Measurements from ENCODE around the gene NEMP1.
A peak's percentile ranks its signal among the peaks of the same experiment; 100 is the strongest.
"Not testable (repeated sequence)": the region's sequence is repeated elsewhere in the genome, so short reads cannot be mapped to it uniquely, and the experiment has no call there.

NEMP1 gene

DNA sequence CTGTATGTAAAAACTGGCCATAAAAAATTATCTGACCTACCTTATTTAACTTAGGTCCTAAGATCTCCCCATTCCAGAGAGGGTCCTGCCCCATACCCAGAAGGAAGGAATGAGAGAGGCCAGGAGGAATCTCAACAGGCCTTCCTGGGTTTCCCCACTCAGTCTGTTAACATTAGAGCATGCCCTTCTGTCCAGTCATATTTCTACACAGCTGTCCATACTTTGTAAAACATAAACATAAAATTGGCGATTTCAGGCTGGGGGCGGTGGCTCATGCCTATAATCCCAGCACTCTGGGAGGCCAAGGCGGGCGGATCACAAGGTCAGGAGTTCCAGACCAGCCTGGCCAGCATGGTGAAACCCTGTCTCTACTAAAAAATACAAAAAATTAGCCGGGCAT is 56.3 kb downstream of the NEMP1 start:
- not testable (repeated sequence) for DNase-seq

GRCh38 chr12:57019983-57020719 is 58.4 kb downstream of the NEMP1 start:
- DNase-seq: no peak

DNA sequence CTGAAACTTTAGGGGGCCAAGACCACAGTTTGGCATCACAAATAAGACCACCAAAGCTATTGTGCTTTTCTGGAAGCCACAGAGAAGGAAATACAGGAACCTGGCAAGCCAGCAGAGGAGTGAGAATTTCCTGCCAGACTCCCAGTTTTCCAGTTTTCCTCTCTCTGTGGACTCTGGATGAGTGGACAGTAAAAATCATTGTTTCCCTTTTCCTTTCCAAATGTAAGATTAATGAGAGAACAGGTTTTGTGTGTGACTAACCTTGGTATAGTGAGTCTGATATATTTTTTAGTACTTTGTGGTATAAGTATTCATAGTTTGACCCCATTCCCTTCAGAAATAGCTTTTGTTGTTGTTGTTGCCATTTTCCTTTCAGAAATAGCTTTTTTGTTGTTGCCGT is 59.7 kb downstream of the NEMP1 start:
- no peak for DNase-seq

- DNase-seq: not testable (repeated sequence)
Observed at GRCh38 chr12:57018353-57018752, 60.2 kb downstream of the NEMP1 start.

DNA sequence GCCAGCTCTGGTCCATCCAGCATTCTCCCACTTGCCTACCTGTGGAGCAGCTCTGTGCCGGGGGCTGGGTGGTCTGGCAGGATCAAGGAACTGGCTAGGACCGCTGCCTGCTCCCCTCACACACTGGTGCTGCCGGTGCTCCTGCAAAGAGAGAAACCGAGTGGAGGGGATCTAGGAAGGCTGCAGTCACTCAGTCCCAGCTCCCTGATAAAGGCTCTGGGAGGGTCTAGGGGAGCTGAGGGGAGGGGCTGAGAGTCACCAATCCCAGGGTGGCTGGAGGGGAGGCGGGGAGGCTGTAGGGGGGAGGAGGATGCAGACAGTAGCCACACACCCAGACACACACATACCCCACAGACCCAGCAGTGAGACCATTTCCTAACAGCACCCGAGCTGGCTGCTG is 62.2 kb downstream of the NEMP1 start, which contains the start of gene TAC3:
Gene TAC3, minus strand, starts transcription at position 182 of the 400 bp plus-strand sequence. CDS start 732 bp downstream, outside the sequence.
- DNase-seq: no peak

DNA sequence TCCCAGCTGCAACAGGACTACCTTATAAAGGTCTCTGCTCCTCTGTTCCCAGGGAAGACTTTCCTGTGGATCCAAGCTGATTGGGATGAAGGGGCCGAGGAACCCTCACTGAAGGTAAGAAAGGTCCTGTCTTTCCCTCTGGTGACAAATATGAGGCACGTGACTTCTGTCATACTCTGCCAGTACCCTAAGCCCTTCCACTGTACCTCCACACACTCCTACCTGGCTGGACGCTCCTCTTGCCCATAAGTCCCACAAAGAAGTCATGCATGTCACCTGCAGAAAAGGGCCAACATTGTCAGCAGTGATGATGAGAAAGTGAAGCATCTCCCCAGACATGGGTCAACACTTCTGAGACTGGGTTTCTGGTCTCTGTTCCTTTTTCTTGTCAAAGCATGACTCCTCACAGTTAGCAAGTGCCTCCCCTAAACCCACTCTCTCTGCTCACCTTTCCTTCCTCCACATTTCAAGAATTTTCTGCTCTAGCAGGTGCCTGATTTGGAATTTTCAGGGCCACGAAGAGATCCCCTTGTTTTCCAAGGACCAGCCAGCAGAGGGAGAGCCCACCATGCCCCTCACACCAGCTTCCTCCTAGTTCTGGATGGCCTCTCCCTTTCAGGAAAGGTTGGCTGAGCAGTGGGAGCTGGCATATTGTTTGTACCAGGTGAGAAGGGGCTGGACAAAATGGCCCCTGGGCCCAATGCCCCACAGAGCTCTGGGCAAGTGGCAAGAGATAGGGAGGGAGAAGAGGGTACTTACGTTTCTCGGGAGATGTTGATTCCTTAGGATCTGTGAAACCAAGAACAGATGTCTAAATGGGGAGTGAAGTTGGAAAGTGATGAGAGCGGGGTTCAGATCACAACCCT is 65.8 kb downstream of the NEMP1 start:
- no peak for DNase-seq

GRCh38 chr12:57011438-57012424 is 66.9 kb downstream of the NEMP1 start:
- no peak for DNase-seq

- DNase-seq: no peak
Observed at GRCh38 chr12:57010627-57011247, 67.9 kb downstream of the NEMP1 start.

DNA sequence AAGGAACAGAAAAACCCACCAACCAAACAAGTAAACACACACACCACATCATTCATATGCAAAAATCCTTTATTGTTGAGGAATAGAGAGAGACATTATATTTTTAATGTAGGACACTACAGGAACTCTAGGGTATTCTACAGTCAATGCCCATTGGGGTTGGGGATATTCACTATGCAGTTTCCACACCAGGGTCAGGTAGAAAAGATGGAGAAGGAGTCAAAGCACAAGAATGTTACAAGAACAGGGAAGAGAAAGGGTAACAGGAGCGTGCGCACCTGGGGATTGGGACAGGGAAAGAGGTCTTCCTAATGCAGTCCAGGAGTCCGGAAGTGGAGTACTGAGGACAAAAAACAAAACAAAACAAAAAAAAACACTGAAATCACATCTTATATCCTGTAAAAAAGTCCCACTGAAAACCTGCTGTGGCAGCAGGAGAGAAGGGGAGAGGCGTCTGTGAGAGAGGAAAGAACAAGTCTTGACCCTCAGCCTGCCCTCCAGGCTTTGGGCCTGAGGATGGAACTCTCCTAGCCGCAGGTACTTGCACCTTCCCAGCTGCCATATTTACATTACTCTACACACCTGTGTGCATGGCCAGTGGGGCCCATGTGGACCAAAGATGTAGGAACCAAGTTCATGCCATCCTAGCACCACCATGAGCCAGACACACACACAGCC is 68.5 kb downstream of the NEMP1 start:
- DNase-seq: no peak

GRCh38 chr12:57008178-57008577 is 70.4 kb downstream of the NEMP1 start:
- DNase-seq: no peak

DNA sequence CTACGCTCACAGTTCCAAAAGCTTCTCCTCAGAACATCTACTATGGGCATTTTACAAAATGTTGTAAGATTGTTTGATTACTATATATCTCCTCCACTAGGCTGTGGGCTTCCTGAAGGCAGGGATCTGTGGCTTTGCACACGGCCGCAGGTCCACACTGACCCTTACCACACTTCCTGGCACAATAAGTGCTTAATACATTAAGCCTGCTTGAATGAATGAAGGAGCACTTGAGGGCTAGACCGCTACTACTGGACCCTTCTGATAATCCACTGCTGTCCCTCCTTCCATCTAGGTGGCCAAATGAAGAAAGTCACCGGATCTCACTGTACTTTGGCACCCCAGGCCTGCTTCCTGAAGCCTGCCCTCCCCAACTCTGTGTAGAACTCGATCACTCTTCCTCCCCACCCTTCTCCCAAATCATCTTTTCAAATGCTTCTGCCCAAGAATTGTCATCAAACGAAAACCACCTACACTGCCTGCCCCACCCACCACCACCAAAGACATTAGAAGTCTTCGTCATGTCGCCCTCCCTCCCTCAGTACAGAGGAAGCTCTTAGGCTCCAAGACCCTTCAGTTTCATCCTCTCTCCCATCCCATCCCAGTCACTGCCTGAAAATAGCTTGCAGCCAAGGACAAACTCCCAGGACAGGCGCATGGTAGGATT is 71.6 kb downstream of the NEMP1 start:
- no peak for DNase-seq

DNA sequence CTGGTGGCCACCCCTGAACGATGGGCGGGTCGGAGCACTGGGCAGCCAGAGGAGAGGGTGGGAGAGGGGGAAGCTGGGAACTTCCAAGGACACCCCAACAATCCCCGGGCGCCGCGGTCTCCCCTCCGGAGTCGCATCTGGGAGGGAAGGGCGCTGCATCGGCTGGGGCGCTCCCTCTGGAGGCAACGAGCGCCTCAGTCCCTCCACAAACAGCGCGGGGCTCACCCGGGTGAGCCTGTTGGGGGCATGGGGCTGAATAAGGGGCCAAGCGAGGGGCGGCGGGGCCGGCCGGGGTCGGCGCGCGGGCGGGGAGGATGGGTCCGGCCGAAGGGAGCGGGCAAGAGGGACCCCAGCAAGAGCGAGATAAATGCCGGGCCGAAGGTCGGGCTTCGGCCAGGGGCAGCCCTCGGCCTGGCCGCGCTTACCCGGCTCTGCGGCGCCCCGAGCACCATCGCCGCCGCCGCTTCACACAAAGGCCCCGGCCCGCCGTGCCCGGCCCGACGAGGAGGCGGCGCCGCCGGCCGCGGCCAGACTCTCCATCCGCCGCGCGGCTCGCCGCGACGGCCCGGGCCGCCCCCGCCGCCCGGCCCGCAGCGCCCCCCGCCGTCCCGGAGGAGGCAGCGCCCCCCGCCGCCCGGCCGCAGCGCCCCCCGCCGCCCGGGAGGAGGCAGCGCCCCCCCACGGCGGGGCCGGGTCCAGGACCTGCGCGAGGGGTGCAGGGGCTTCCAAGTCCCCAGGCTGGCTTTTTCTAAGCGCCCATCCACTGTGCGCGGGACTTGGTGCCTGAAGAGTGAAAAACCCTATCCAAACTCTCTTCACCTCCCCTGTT is 72.4 kb downstream of the NEMP1 start, which contains the start of gene ZBTB39:
Gene ZBTB39, minus strand, starts transcription at position 567 of the 829 bp plus-strand sequence. CDS start 1,629 bp downstream, outside the sequence.
- DNase-seq: peak in 3 of 4 experiments; percentile 42 to 75 (median 48)

Data from activated naive CD4-positive, alpha-beta T cell (primary cell).